Calu3 (cell line): Measurements from ENCODE around the gene SERHL2. TPM values are rescaled to one million over a fixed set of nuclear protein-coding genes. Genes with fewer than 3 reads are reported as not detected.
"Not testable (repeated sequence)": the region's sequence is repeated elsewhere in the genome, so short reads cannot be mapped to it uniquely, and the experiment has no call there.

Experiments used
- BruUV-seq: library from RNA; stranded (reverse); fragments of 400-500 nt; replicated peaks from 2 replicates; lab custom pipeline; 2021; lab: Mats Ljungman, UMichigan
- CTCF ChIA-PET: fragments of 300-600 bp; sonication (Branson Sonifier 250); formaldehyde crosslinking; loops from one replicate; lab custom pipeline; 2022; ENCODE audit warnings: antibody characterized with exemption; lab: Charles Lee
- DNase-seq: peaks from one replicate; pipeline ENCODE4 v3.0.0; 2022
- H3K27ac Mint-ChIP-seq: one replicate; pipeline ENCODE4 v1.8.0; 2022; ENCODE audit warnings: mixed read lengths; ENCODE audit not compliant: unreplicated experiment
- H3K27me3 Mint-ChIP-seq: one replicate; pipeline ENCODE4 v1.8.0; 2022; ENCODE audit warnings: mixed read lengths; ENCODE audit not compliant: unreplicated experiment
- H3K36me3 Mint-ChIP-seq: one replicate; pipeline ENCODE4 v1.8.0; 2022; ENCODE audit warnings: mild to moderate bottlenecking, moderate library complexity, mixed read lengths; ENCODE audit not compliant: insufficient read depth, unreplicated experiment
- H3K4me1 Mint-ChIP-seq: one replicate; pipeline ENCODE4 v1.8.0; 2022; ENCODE audit warnings: mild to moderate bottlenecking, low read depth, mixed read lengths; ENCODE audit not compliant: unreplicated experiment
- H3K4me3 Mint-ChIP-seq: one replicate; pipeline ENCODE4 v1.8.0; 2022; ENCODE audit warnings: mild to moderate bottlenecking, low read depth, moderate library complexity, mixed read lengths; ENCODE audit not compliant: unreplicated experiment
- H3K9me3 Mint-ChIP-seq: one replicate; pipeline ENCODE4 v1.8.0; 2022; ENCODE audit warnings: low read depth, mixed read lengths; ENCODE audit not compliant: unreplicated experiment
- CTCF ChIP-seq: fragments of 200-600 bp; IDR thresholded peaks from one replicate; pipeline ENCODE4 v1.8.0; 2022; ENCODE audit warnings: antibody characterized with exemption; ENCODE audit not compliant: unreplicated experiment
- intact Hi-C: fragments of 100-400 bp; cut with micrococcal nuclease; formaldehyde crosslinking; loops from one replicate; pipeline ENCODE4 v1.10.0; 2022; ENCODE audit not compliant: unreplicated experiment
- total RNA-seq: library from RNA; stranded (reverse); gene quantifications from 2 replicates; pipeline ENCODE4 v1.2.3, GENCODE V29; 2022

Gene SERHL2
- total RNA-seq, 1 experiment from 2014 or later: 0.45 TPM

- Mint-ChIP-seq H3K4me1 (peaks cover 25% of the 10 kb centered on the region), H3K9me3 (no peaks in the 10 kb centered on the region), H3K36me3 (peaks cover 9% of the 10 kb centered on the region), H3K27me3 (no peaks in the 10 kb centered on the region), H3K27ac (no peak overlapping the region), H3K4me3 (no peak overlapping the region)
- no TSS peak for BruUV-seq
- no peak for DNase-seq
- intact Hi-C loops: no loop called here
- CTCF ChIA-PET: no interaction called here
- TF ChIP-seq CTCF: no peak
Measured at GRCh38 chr22:42528591-42529307, 25.0 kb upstream of the SERHL2 start.

GRCh38 chr22:42529435-42529834, 24.3 kb upstream of the SERHL2 start:
- H3K27me3 Mint-ChIP-seq, CTCF ChIA-PET, BruUV-seq, H3K27ac Mint-ChIP-seq, intact Hi-C loops, H3K4me3 Mint-ChIP-seq, H3K9me3 Mint-ChIP-seq: not testable (repeated sequence)
- Mint-ChIP-seq H3K4me1 (peaks cover 28% of the 10 kb centered on the region), H3K36me3 (peaks cover 13% of the 10 kb centered on the region)
- peak; percentile 50 for DNase-seq

GRCh38 chr22:42531401-42532084, 22.2 kb upstream of the SERHL2 start:
- H3K27ac Mint-ChIP-seq, intact Hi-C loops: not testable (repeated sequence)

GRCh38 chr22:42533638-42533977, 20.1 kb upstream of the SERHL2 start:
- peaks cover 28% of the 10 kb centered on the region for H3K4me1 Mint-ChIP-seq
- H3K9me3 Mint-ChIP-seq: no peaks in the 10 kb centered on the region
- H3K27ac Mint-ChIP-seq: peak overlapping the region; percentile 81
- no peak for DNase-seq
- intact Hi-C loops: no loop called here
- no peak for TF ChIP-seq CTCF
- H3K36me3 Mint-ChIP-seq: peaks cover 13% of the 10 kb centered on the region
- CTCF ChIA-PET: no interaction called here
- peak overlapping the region; percentile 68 for H3K4me3 Mint-ChIP-seq
- BruUV-seq: no TSS peak
- no peaks in the 10 kb centered on the region for H3K27me3 Mint-ChIP-seq

More at GRCh38 chr22:42531401-42532084, 22.2 kb upstream of the SERHL2 start:
- Mint-ChIP-seq H3K4me1 (peaks cover 28% of the 10 kb centered on the region), H3K36me3 (peaks cover 13% of the 10 kb centered on the region)
- H3K27me3 Mint-ChIP-seq, DNase-seq, BruUV-seq, H3K4me3 Mint-ChIP-seq, H3K9me3 Mint-ChIP-seq: not testable (repeated sequence)
- CTCF ChIA-PET: interaction anchor here (0.6 to 0.7 kb wide), 3 partner anchors 8 to 683 kb away, joined by 4 to 5 read pairs (median 4); no protein-coding TSS in a partner anchor

- H3K4me1 Mint-ChIP-seq: peaks cover 12% of the 10 kb centered on the region
- DNase-seq, H3K27me3 Mint-ChIP-seq, H3K4me3 Mint-ChIP-seq, intact Hi-C loops, CTCF ChIA-PET, H3K9me3 Mint-ChIP-seq, BruUV-seq, H3K27ac Mint-ChIP-seq: not testable (repeated sequence)
- H3K36me3 Mint-ChIP-seq: peaks cover 13% of the 10 kb centered on the region
Measured at GRCh38 chr22:42535082-42535731, 18.5 kb upstream of the SERHL2 start.
